ENCODE data around the gene MCF2L.
"Not testable (repeated sequence)": the region's sequence is repeated elsewhere in the genome, so short reads cannot be mapped to it uniquely, and the experiment has no call there.

The MCF2L gene

GRCh38 chr13:113069861-113070805 lies 101.1 kb downstream of the MCF2L start:
- no peak for DNase-seq

GRCh38 chr13:113070855-113071254 lies 101.8 kb downstream of the MCF2L start:
- no peak for DNase-seq

- no peak for DNase-seq
Measured at GRCh38 chr13:113072376-113072775, 103.4 kb downstream of the MCF2L start.

- no peak for DNase-seq
Measured at GRCh38 chr13:113073942-113074341, 104.9 kb downstream of the MCF2L start.

- DNase-seq, result no peak
Measured at GRCh38 chr13:113074401-113074800, 105.4 kb downstream of the MCF2L start.

GRCh38 chr13:113074876-113075275 lies 105.9 kb downstream of the MCF2L start:
- DNase-seq, result no peak

GRCh38 chr13:113075711-113076110 lies 106.7 kb downstream of the MCF2L start:
- no peak for DNase-seq

GRCh38 chr13:113076681-113077401 lies 107.8 kb downstream of the MCF2L start:
- no peak for DNase-seq

- DNase-seq, result no peak
Measured at GRCh38 chr13:113077566-113077952, 108.5 kb downstream of the MCF2L start.

- DNase-seq, result no peak
Measured at GRCh38 chr13:113077953-113078901, 109.2 kb downstream of the MCF2L start.

GRCh38 chr13:113078902-113079780 lies 110.1 kb downstream of the MCF2L start:
- no peak for DNase-seq

GRCh38 chr13:113079781-113080080 lies 110.7 kb downstream of the MCF2L start:
- not testable (repeated sequence) for DNase-seq

- DNase-seq, result no peak
Measured at GRCh38 chr13:113080361-113080831, 111.4 kb downstream of the MCF2L start.

GRCh38 chr13:113080901-113081521 lies 112.0 kb downstream of the MCF2L start:
- no peak for DNase-seq

- no peak for DNase-seq
Measured at GRCh38 chr13:113082198-113083021, 113.4 kb downstream of the MCF2L start.

GRCh38 chr13:113083022-113083373 lies 114.0 kb downstream of the MCF2L start:
- DNase-seq, result no peak

GRCh38 chr13:113083402-113084061 lies 114.5 kb downstream of the MCF2L start:
- DNase-seq, result no peak

- no peak for DNase-seq
Measured at GRCh38 chr13:113084094-113084942, 115.3 kb downstream of the MCF2L start.

Measured in T-helper 9 cell (primary cell).